Smooth muscle cell (in vitro differentiated cells): ENCODE results near the gene DENND4C. TPM values are rescaled to one million over a fixed set of nuclear protein-coding genes. Genes with fewer than 3 reads are reported as not detected.

Experiments
- DNase-seq: peaks from one replicate; lab custom pipeline; 2025; ENCODE audit not compliant: unreplicated experiment; lab: John Stamatoyannopoulos, UW
- H2AFZ ChIP-seq: fragments of 200-600 bp; sonication (generic); 2 replicates; pipeline ENCODE4 v1.6.0; 2016; ENCODE audit warnings: antibody characterized with exemption, low read depth, mild to moderate bottlenecking
- H3F3A ChIP-seq: fragments of 200-600 bp; sonication (generic); 2 replicates; pipeline ENCODE4 v1.6.0; 2017; ENCODE audit warnings: antibody characterized with exemption, low read depth
- H3K27ac ChIP-seq: fragments of 200-600 bp; sonication (generic); 2 replicates; pipeline ENCODE4 v1.5.1; 2016; ENCODE audit warnings: low read depth, mild to moderate bottlenecking
- H3K27me3 ChIP-seq: fragments of 200-600 bp; sonication (generic); 2 replicates; pipeline ENCODE4 v1.6.1; 2016; ENCODE audit warnings: low read depth, mild to moderate bottlenecking
- H3K36me3 ChIP-seq: fragments of 200-600 bp; sonication (generic); 2 replicates; pipeline ENCODE4 v1.5.1; 2016; ENCODE audit warnings: low read depth
- H3K4me1 ChIP-seq: fragments of 200-600 bp; sonication (generic); 2 replicates; pipeline ENCODE4 v1.5.1; 2016; ENCODE audit warnings: low read depth
- H3K4me2 ChIP-seq: fragments of 200-600 bp; sonication (generic); 2 replicates; pipeline ENCODE4 v1.6.0; 2016; ENCODE audit warnings: mild to moderate bottlenecking
- H3K4me3 ChIP-seq: fragments of 200-600 bp; sonication (generic); 2 replicates; pipeline ENCODE4 v1.5.1; 2016; ENCODE audit warnings: mild to moderate bottlenecking
- H3K79me2 ChIP-seq: fragments of 200-600 bp; sonication (generic); 2 replicates; pipeline ENCODE4 v1.6.0; 2016; ENCODE audit warnings: low read depth, mild to moderate bottlenecking
- H3K9ac ChIP-seq: fragments of 200-600 bp; sonication (generic); 2 replicates; pipeline ENCODE4 v1.6.0; 2016; ENCODE audit warnings: low read depth
- H3K9me3 ChIP-seq: fragments of 200-600 bp; sonication (generic); replicated peaks from 2 replicates; pipeline ENCODE4 v1.5.1; 2016; ENCODE audit warnings: low read depth
- H4K20me1 ChIP-seq: fragments of 200-600 bp; sonication (generic); 2 replicates; pipeline ENCODE4 v1.6.0; 2016; ENCODE audit warnings: low read depth
- WGBS: methylation state at CpG from one replicate; pipeline ENCODE4 v1.1.7; 2016; ENCODE audit warnings: low lambda C conversion rate; 5-methylcytosine and 5-hydroxymethylcytosine counted together
- polyA plus RNA-seq: library from polyadenylated mRNA; unstranded; fragments of >200 nt; fragmentation: Nextera tagmentation; extraction: Ambion mirVana; gene quantifications from 2 replicates; pipeline ENCODE4 v1.2.1, GENCODE V29; 2016
- total RNA-seq: library from RNA; depleted of rRNA; stranded (reverse); fragments of >200 nt; gene quantifications from 2 replicates; pipeline ENCODE4 v1.2.3, GENCODE V29; 2014
- TF ChIP-seq, protein P1 (sequence below): fragments of 200-600 bp; sonication (generic); IDR thresholded peaks from 2 replicates; pipeline ENCODE4 v1.5.1; 2017; ENCODE audit warnings: borderline replicate concordance, mild to moderate bottlenecking, antibody characterized with exemption; ENCODE audit not compliant: insufficient read depth, poor library complexity, severe bottlenecking

DENND4C gene
- total and polyA plus RNA-seq, 2 experiments from 2014 or later = 4.0 to 24.8 TPM

DNA sequence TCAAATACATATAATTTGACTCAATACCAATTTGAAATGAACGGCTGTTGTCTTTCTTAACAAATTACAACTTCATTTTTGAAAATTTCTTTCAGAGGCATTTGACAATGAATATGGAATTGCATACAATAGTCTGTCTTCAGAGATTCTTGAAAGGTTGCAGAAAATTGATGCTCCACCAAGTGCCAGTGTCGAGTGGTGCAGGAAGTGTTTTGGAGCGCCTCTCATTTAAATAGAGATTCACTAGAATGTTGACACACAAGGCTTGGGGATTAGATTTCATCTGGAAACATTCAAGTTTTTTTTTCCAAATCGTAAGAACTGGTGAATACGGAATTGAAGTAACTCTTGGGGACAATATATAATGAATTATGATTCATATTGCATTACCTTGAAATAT is 141.4 kb downstream of the DENND4C start:
- Histone ChIP-seq H3K4me3 (no peak overlapping the region), H3K9me3 (no peaks in the 10 kb centered on the region), H3F3A (peaks cover 41% of the 10 kb centered on the region), H3K4me2 (no peak overlapping the region), H2AFZ (no peak overlapping the region), H3K4me1 (peaks cover 6% of the 10 kb centered on the region), H3K27me3 (no peaks in the 10 kb centered on the region), H3K9ac (no peak overlapping the region), H3K79me2 (no peaks in the 10 kb centered on the region), H3K36me3 (peaks cover 8% of the 10 kb centered on the region), H4K20me1 (peaks cover 18% of the 10 kb centered on the region), H3K27ac (peak overlapping the region; percentile 3)
- WGBS = 78% methylated on average over 5 of the region's 5 CpGs
- TF ChIP-seq, protein P1, sequence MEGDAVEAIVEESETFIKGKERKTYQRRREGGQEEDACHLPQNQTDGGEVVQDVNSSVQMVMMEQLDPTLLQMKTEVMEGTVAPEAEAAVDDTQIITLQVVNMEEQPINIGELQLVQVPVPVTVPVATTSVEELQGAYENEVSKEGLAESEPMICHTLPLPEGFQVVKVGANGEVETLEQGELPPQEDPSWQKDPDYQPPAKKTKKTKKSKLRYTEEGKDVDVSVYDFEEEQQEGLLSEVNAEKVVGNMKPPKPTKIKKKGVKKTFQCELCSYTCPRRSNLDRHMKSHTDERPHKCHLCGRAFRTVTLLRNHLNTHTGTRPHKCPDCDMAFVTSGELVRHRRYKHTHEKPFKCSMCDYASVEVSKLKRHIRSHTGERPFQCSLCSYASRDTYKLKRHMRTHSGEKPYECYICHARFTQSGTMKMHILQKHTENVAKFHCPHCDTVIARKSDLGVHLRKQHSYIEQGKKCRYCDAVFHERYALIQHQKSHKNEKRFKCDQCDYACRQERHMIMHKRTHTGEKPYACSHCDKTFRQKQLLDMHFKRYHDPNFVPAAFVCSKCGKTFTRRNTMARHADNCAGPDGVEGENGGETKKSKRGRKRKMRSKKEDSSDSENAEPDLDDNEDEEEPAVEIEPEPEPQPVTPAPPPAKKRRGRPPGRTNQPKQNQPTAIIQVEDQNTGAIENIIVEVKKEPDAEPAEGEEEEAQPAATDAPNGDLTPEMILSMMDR = no peak
- no peak for DNase-seq

- no peak overlapping the region for H3K4me2 ChIP-seq
- H3F3A ChIP-seq = peaks cover 47% of the 10 kb centered on the region
- H3K36me3 ChIP-seq = peaks cover 8% of the 10 kb centered on the region
- TF ChIP-seq, protein P1 = no peak
- no peak overlapping the region for H3K9ac ChIP-seq
- no peaks in the 10 kb centered on the region for H3K9me3 ChIP-seq
- H2AFZ ChIP-seq = no peak overlapping the region
- peaks cover 12% of the 10 kb centered on the region for H3K4me1 ChIP-seq
- DNase-seq = no peak
- H3K4me3 ChIP-seq = no peak overlapping the region
- H3K27ac ChIP-seq = peak overlapping the region; percentile 3
- H4K20me1 ChIP-seq = peaks cover 24% of the 10 kb centered on the region
- peaks cover 6% of the 10 kb centered on the region for H3K79me2 ChIP-seq
- H3K27me3 ChIP-seq = no peaks in the 10 kb centered on the region
- 87% methylated on average over 8 of the region's 8 CpGs for WGBS
These were observed 142.1 kb downstream of the DENND4C start for GRCh38 chr9:19372567-19372966.

DNA sequence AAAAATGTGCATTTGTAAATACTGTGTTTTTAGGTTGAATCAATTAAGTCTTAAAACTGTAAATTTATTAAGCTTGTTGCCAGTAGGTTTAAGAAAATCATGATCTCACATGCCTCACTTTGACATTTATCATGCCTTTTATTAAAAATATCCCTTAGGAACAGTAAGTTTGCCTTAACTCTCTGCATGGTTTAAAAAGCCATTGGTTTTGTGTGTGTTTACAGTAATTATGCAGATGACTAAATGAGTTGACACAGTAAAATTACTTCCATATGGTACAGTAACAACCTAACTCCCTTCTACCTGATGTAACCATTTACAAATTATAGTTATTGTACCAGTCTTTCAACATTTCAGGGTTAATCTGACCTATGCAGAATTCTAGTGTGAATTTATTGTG is 143.0 kb downstream of the DENND4C start:
- H2AFZ ChIP-seq = no peak overlapping the region
- peaks cover 22% of the 10 kb centered on the region for H3K4me1 ChIP-seq
- H3K36me3 ChIP-seq = peaks cover 9% of the 10 kb centered on the region
- H3K9me3 ChIP-seq = no peaks in the 10 kb centered on the region
- peaks cover 16% of the 10 kb centered on the region for H3K79me2 ChIP-seq
- H3K4me3 ChIP-seq = no peak overlapping the region
- H3K4me2 ChIP-seq = no peak overlapping the region
- TF ChIP-seq, protein P1 = no peak
- peak overlapping the region; percentile 89 for H3K27ac ChIP-seq
- peaks cover 34% of the 10 kb centered on the region for H4K20me1 ChIP-seq
- DNase-seq = no peak
- no peaks in the 10 kb centered on the region for H3K27me3 ChIP-seq
- H3K9ac ChIP-seq = no peak overlapping the region
- H3F3A ChIP-seq = peaks cover 55% of the 10 kb centered on the region

GRCh38 chr9:19375538-19375937 is 145.0 kb downstream of the DENND4C start:
- Histone ChIP-seq H3K9ac (no peak overlapping the region), H3K4me2 (no peak overlapping the region), H3K27ac (peak overlapping the region; percentile 89), H2AFZ (no peak overlapping the region), H3K4me1 (peaks cover 28% of the 10 kb centered on the region), H3K27me3 (no peaks in the 10 kb centered on the region), H3F3A (peaks cover 60% of the 10 kb centered on the region), H3K36me3 (peaks cover 9% of the 10 kb centered on the region), H3K4me3 (no peak overlapping the region), H3K9me3 (no peaks in the 10 kb centered on the region), H3K79me2 (peaks cover 30% of the 10 kb centered on the region), H4K20me1 (peaks cover 45% of the 10 kb centered on the region)
- no peak for DNase-seq
- TF ChIP-seq, protein P1 = no peak
